ENCODE data around the gene CEP290. TPM values are rescaled to one million over a fixed set of nuclear protein-coding genes. Genes with fewer than 3 reads are reported as not detected.

The CEP290 gene
- total RNA-seq, 1 experiment from 2014 or later = 9.6 TPM

- Mint-ChIP-seq H3K36me3 (peaks cover 32% of the 10 kb centered on the region), H3K27ac (no peak overlapping the region), H3K4me1 (no peaks in the 10 kb centered on the region), H3K4me3 (no peak overlapping the region), H3K27me3 (ENCODE audit: low read depth) (no peaks in the 10 kb centered on the region), H3K9me3 (peaks cover 45% of the 10 kb centered on the region)
- no peak for ATAC-seq
- ChIA-PET POLR2A (no interaction called here), CTCF (no interaction called here)
- no peak for TF ChIP-seq ZNF219 (CRISPR knock-in tag; IDR thresholded peaks at IDR 0.05; ENCODE audit: borderline replicate concordance)
- TF ChIP-seq ZNF138 (CRISPR knock-in tag; conservative IDR thresholded peaks at IDR 0.05) = no peak
- no peak for TF ChIP-seq JAZF1 (CRISPR knock-in tag; IDR thresholded peaks at IDR 0.05)
- no peak for TF ChIP-seq ZBTB43 (CRISPR knock-in tag; IDR thresholded peaks at IDR 0.05)
- no peak for TF ChIP-seq E2F4 (CRISPR knock-in tag; IDR thresholded peaks at IDR 0.05; ENCODE audit: borderline replicate concordance, low read depth)
- no peak for TF ChIP-seq MXD4 (CRISPR knock-in tag; IDR thresholded peaks at IDR 0.05; ENCODE audit: borderline replicate concordance)
- no peak for TF ChIP-seq FOXP4 (CRISPR knock-in tag; IDR thresholded peaks at IDR 0.05)
- TF ChIP-seq PRRX2 (CRISPR knock-in tag; IDR thresholded peaks at IDR 0.05) = no peak
- DNase-seq (ENCODE audit: low spot score) = no peak
Observed at GRCh38 chr12:88015825-88016224, 126.1 kb downstream of the CEP290 start.

GRCh38 chr12:88011755-88012154 is 130.1 kb downstream of the CEP290 start:
- CTCF ChIA-PET = no interaction called here
- H3K27me3 Mint-ChIP-seq (ENCODE audit: low read depth) = no peaks in the 10 kb centered on the region

More at GRCh38 chr12:88011755-88012154, 130.1 kb downstream of the CEP290 start:
- Mint-ChIP-seq H3K4me1 (no peaks in the 10 kb centered on the region), H3K36me3 (peaks cover 4% of the 10 kb centered on the region), H3K9me3 (peaks cover 8% of the 10 kb centered on the region), H3K4me3 (no peak overlapping the region), H3K27ac (no peak overlapping the region)
- TF ChIP-seq ZNF219 (CRISPR knock-in tag; IDR thresholded peaks at IDR 0.05; ENCODE audit: borderline replicate concordance) (no peak), ATF1 (CRISPR knock-in tag; IDR thresholded peaks at IDR 0.05) (no peak), ZNF512 (CRISPR knock-in tag; IDR thresholded peaks at IDR 0.05; ENCODE audit: borderline replicate concordance) (no peak), TEAD4 (CRISPR knock-in tag; IDR thresholded peaks at IDR 0.05) (no peak), ZNF138 (CRISPR knock-in tag; conservative IDR thresholded peaks at IDR 0.05) (no peak), ZNF121 (CRISPR knock-in tag; IDR thresholded peaks at IDR 0.05) (no peak), IRF1 (CRISPR knock-in tag; IDR thresholded peaks at IDR 0.05) (no peak), ZMAT4 (CRISPR knock-in tag; IDR thresholded peaks at IDR 0.05) (no peak)
- ATAC-seq (no peak), DNase-seq (ENCODE audit: low spot score) (no peak)
- POLR2A ChIA-PET = no interaction called here

Measured in WTC11 (cell line).